T-helper 2 cell (primary cell): ENCODE data around the gene FMNL3.

Source experiments
- DNase-seq, 5 experiments: peaks; one replicate each; pipeline versions ENCODE4 v3.0.0 to v3.0.0-alpha.2; 2012 to 2022

Gene FMNL3

DNA sequence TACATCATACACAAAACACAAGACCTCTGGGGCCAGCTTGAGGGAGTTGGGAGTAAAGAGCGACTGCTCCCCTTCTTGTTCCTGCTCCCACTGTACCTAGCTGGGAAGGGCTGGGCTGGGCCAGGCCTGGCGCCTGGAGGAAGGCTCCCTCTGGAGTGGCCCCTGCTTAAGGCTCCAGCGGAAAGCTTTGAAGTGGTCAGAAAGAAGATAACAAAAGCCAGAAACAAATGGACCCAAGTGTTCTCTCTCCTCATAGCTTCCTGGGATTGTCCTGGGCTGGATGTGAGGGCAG lies 58.5 kb downstream of the FMNL3 start:
- DNase-seq: no peak

DNA sequence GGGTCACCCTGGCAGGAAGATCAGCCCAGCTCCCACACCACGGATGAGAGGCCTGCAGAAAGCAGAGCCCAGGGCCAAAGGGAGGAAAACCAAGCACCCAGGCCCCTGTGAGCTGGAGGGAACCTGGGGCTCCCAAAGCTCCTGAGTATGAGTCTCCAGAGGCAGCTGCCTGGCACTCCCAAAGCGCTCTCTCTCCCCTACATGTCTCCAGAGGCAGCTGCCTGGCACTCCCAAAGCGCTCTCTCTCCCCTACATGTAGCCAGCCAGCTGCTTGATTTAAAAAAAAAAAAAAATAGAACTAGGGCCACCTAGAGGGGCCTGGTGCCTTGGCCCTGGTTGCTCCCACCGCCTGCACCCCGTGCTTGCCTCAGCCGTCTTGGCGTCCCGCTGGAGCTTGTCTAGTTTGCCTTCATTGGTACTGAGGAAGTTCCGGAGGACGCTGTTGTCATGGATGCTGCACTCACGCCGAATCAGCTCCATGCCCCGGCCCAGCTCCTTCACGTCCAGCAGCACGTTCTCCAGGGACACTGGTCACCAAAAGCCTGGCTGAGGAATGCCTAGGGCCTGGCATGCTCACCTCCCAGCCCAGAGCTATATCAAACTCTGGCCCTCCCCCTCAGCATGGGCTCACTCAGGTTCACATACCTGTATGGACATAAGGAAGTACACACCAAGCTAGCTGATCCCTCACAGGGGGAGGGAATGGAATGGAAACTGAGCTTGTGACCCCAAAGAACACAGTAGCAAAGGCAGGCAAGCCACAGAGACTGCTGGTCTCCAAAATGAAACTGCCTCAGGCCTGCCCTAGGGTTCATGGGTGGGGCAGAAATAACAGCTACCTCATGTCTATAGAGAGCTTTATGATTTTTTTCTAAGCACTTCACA lies 59.1 kb downstream of the FMNL3 start:
- DNase-seq: peak in 1 of 5 experiments; percentile 13

DNA sequence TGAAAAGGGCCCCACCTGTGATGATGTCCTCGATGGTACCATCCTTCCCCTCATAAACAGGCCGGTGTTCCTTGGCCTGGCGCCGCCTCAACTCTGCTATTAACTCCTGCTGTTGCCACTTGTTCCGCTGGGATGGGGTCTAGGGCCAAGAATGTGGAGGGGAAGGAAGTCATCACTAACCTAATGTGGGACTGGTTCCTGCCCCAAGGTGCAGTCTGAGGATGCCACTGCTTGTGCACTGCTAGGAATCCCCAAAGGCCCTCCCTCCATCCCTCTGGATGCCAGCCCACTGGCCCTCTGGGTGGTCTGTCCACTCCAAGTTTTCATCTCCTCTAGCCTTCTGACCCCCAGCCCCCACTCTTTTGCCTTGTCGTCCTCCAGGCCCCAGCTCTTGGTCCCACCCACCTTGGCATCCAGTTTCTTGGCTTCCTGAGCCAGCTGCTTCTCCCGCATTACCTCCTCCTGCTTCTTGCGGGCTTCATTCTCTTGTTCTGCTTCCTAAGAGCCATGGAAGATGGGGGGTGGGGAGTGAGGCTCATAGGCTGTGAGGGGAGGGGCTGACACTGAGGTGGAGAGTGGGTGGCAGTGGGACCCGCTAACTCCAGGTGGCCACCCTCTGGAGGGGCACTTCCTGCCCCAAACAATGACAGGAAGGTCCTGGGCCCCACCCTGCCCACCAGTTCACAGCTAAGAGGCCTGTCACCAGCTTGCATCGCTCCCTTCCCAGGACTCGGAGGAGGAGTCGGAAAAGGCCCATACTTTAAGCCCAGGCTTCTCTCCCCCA lies 60.1 kb downstream of the FMNL3 start:
- DNase-seq: no peak

DNA sequence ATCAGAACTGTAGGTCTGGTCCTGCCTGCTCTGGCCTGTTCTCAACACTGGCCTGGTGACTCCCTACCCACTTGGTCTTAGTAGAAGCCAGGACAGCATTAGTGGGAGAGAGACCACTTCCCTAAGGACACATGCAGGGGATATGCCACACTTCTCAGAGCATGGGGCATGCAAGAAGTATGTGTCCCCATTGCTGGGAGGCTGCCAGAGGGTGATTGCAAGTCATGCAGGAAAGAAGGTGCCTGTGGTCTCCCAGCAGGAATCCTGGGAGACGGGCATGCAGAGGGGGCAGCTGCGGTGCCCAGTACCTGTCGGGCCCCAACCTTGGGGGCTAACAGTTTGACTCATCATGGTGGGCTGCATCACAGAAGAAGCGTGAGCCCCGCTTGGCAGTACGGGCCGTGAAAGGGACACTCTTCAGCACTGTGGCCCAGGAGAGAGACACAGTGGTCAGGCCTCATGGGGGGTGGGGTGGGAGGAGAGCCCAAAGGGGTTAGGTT lies 60.8 kb downstream of the FMNL3 start:
- no peak for DNase-seq

DNA sequence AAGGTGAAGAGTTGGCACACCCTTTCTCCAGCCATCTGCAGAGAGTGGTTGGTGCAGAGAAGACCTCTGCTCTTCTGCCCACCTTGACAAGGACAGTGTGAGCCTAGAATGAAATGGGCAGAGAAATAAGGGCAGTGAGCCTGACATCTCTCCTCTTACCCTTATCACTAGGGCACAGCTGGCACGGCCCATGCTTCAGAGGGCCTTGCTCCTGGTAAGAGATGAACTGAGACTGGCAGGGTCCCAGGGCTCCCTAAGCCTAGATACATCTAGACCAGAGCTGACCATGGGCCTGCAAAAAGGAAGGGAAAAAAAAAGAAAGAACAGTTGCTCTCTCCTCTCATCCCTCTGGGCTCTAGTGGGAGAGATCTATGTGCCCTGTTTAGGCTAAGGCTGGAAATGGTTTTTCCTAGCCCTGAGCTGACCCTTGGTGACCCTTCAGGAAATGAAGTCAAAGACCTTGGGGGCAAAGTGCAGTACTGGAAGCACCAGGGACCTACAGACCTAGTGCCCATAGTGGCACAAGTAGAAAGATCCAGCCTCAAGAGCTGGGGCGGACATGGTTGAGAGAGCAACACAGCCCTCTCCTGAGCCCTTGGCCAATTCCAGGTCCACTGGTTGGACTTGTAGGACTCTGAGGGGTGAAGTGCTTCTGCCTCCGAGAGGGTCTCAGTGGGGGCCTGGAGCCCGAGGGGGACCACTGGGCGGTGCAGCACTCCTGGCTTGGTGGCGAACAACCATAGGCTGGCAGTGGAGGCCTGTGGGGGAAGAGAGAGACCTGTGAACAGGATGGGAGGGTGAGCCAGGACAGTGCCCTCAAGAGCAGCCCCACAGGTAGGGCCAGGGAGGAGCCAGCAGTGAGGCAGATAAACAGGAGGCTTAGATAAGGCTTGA lies 61.8 kb downstream of the FMNL3 start:
- no peak for DNase-seq

DNA sequence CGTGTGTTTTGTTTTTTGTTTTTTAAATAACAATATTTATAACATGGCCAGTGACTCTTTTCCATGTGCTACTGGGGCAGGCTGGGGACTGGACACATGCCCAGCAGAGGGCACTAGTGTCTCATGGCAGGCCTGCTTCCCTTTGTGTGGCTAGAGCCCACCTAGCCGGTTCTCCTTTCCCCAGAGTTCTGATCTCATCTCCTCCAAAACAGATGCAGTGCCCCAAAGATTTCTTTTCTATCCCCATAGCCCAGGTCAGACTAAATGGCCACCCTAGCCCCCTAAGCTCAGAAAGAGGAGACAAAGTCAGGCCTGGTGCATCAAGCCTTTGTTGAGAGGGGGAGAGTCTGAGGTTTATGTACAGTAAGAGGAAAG lies 62.6 kb downstream of the FMNL3 start:
- peak; percentile 51 to 80 (median 69) for DNase-seq

DNA sequence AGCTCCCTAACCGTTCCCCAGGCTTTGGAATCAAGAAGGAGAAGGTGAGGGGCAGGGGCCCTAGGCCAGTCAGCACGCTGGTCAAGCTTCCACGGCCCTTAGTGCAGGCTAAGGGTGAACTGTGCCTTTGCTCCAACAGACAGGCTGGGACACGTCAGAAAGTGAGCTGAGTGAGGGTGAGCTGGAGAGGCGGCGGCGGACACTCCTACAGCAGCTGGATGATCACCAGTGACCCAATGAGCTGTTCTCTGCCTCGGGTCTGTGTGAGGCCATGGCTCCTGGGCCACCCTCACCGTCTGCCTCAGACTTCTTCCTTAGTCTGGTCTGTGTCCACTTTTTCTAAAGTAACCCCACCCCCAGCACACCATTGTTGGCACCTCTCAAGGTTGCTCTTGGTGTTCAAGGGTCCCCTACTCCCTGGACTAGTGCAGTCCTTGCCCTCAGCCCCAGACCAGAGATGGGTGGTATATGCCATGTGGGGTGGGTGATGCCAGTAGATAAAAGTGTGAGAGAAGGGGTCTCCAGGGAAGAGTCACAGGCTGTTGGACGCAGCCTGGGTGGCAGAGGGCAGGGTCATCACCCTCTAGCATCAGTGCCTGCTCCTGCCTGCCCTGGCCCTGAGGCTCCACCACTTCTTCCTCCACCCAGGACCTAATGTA lies 63.1 kb downstream of the FMNL3 start:
- no peak for DNase-seq

DNA sequence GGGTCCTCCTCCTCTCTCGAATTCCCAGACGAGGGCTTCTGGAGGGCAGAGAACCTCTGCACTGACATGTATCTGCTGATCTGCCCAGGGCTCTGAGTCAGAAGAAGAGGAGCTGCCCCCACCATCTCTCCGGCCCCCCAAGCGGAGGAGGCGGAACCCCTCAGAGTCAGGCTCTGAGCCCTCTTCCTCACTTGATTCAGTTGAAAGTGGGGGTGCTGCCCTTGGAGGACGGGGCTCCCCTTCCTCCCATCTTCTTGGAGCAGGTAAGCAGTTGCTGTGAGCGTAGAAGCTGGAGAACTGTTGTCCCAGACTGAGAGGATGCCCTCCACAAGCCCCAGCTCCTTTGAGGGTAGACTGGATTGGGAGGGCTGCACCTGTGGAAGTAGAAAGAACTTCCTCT lies 64.1 kb downstream of the FMNL3 start:
- DNase-seq: no peak

DNA sequence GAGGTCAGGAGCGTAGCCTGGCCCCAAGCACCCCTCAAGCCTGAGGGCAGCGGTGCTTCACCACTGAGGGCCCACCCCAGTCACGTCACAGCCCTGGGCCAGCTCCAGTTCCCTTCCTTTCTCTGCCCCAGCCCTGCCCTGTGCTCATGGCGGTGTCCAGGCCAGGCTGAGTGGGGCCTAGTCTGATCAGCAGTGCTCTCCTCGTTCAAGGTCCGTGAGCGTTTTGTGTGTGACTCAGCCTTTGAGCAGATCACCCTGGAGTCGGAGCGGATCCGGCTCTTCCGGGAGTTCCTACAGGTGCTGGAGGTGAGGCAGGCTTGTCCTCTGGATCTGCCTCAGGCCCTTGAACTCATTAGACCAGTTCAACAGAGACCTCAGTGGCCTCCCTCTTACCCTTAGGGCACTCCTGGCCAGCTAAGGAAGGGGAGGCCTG lies 64.8 kb downstream of the FMNL3 start:
- no peak for DNase-seq

DNA sequence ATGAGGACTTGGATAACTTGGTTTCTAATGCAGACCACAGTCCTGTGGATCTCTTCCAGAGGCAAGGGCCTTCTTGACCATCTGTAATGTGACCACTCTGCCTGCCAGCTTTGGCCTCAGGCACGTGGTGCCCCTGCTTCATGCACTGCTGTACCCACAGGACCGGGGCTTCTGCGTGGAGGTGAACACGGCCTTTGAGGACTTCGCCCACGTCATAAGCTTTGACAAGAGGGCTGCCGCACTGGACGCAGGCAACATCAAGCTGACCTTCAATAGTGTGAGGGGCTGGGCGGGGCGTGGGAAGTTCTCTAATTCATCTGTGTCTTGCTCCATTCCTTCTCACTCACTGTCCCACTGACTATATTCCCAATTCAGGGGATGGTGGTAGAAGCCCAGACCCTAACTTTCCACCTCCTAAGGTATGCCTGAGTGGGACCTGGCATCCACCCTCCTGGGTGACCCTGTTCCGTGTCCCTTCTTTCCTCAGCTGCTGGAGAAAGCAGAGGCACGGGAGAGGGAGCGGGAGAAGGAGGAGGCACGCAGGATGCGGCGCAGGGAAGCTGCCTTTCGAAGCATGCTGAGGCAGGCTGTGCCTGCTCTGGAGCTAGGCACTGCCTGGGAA lies 65.3 kb downstream of the FMNL3 start:
- DNase-seq: no peak

DNA sequence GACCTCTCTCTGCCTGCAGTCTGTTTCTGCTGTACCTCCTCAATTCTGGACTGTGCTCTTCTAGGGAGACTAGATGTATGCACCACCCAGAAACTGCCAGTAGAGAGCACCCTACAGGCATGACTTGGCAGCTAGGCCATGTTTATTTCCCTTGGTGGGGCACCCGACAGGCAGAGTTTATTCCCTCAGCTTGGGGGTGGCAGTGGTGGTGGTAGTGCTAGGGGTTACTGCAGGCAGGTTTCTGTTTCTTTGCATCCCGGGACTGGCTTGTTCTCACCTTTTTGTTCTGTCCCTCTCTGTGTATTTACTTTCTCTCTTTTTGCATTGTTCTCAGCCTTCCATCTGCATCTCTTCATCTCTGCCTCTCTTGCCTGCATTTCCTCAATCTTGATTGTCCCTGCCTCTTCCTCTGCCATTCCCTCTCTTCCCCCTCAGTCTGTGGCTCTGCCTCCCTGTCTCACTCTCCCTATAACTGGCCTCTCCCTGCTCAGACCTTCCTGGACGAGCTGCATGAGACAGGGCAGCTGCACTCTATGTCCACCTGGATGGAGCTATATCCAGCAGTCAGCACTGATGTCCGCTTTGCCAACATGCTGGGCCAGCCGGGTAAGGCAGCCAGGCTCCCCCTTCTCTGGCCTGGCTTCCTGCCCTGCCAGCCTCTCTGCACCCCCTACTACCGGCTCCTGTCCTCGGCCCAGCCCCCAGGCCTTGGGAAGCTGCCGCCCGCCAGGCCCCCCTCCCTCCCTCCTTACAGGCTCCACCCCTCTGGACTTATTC lies 70.0 kb downstream of the FMNL3 start:
- peak in 4 of 5 experiments; percentile 19 to 78 (median 33) for DNase-seq

DNA sequence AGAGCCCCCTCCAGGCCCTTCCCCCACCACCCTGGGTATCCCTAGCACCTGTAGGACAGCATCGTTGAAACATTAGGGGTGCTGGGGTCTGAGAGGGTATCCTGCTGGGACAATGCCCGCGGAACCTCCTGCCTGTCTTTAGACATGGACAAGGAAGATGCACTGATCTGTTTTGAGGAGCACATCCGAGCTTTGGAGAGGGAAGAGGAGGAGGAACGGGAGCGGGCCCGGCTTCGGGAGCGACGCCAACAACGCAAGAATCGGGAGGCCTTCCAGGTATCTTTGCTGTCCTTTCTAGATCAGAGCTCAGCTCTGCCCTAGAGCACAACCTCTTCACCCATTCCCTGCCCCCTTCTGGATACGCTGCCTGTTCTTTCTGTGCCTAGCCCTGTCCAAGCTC lies 70.6 kb downstream of the FMNL3 start:
- no peak for DNase-seq

DNA sequence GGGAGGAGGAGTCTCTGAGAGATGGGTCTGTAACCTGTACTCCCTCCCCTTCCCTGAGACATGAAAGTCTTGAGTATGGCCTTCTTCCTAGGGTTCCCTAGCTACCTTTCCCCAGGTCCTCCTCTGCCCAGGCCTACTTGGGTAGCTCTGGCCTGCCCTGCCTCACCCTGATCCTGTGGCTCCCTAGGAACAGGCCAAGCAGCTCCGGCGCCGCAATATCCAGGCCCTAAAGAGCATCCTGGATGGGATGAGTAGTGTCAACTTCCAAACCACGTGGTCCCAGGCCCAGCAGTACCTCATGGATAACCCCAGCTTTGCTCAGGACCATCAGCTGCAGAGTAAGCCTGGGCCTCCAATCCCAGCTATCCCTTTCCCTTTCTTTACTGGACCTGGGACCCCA lies 71.5 kb downstream of the FMNL3 start:
- no peak for DNase-seq

DNA sequence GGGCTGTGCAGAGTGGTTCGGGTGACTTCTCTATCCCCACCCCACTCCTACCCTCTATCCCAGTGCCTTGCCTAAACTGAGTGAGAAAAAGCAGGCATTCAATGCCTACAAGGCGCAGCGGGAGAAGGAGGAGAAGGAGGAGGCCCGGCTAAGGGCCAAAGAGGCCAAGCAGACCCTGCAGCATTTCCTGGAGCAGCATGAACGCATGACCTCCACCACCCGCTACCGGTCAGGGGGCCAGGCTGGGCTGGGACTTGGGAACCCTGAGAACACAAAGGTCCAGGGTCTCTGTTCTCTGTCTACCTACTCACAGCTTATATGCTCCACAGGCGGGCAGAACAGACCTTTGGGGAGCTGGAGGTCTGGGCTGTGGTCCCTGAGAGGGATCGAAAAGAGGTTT lies 72.2 kb downstream of the FMNL3 start:
- no peak for DNase-seq

DNA sequence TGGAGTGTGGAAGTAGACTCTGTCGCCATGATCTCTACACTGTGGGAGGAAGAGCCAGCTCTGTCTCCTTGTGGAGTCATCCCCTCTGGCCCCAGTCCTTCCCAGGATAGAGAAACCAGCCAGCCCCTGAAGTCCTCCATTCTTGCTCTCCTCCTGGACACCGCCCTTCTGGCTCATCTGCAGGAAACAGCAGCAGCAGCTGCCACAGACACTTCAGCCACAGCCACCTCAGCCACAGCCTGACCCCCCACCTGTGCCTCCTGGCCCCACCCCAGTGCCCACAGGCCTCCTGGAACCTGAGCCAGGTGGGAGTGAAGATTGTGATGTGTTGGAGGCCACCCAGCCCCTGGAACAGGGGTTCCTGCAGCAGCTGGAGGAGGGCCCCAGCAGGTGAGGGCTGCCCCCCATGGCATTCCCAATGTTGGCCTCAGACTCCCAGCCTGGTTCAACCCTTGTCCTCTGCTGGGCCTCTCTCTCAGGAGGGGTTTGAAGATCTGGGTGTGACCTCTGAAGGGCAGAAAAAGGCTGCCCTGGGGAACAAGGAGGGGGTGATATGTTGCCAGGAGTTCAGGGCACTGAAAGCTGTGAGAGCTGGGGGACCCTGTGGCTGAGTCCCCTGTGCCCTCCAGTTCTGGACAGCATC lies 73.4 kb downstream of the FMNL3 start:
- no peak for DNase-seq

DNA sequence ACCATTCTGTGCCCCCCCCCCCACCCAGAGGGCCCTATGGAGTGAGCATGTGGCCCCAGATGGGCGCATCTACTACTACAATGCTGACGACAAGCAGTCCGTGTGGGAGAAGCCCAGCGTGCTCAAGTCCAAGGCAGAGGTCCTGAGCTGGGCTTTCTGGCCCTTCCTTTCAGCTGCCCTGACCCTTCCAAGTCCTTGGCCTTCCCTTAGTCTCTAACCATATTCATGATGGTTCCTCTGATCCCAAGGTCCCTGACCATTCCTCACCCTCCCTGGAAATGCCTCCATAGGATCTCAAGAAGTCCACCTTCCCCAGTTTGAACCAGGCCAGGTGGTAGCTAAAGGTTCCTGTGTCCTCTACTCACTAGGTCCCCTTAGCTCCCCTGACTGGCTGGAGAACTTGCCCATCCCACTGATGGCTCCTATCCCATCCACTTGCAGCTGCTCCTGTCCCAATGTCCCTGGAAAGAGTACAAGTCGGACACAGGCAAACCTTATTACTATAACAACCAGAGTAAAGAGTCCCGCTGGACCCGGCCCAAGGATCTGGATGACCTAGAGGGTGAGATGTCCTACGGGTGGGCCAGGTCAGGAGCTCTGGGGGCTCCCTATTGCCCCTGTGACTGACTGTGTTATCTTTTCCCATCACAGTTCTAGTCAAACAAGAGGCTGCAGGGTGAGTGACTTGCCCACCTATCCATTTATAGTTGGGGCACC lies 74.1 kb downstream of the FMNL3 start:
- DNase-seq: no peak

DNA sequence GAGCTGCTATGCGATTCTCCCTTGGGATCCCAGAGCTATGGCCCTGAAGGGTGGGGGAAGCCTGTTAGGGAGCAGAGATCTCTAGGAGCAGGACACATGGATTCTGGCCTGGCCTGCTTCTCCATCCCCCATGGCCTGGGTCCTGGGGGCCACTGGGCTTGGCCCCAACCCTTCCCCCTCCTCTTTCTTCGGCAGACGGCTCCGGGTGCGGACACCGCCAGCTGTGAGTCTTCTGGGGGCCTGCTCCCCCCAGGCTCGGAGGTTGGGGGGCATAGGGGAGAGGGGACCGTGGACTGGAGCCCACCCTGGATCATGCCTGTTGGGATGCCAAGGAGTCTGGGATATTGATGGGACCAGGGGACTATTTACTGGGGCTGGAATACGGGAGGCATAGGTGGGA lies 74.8 kb downstream of the FMNL3 start:
- no peak for DNase-seq

DNA sequence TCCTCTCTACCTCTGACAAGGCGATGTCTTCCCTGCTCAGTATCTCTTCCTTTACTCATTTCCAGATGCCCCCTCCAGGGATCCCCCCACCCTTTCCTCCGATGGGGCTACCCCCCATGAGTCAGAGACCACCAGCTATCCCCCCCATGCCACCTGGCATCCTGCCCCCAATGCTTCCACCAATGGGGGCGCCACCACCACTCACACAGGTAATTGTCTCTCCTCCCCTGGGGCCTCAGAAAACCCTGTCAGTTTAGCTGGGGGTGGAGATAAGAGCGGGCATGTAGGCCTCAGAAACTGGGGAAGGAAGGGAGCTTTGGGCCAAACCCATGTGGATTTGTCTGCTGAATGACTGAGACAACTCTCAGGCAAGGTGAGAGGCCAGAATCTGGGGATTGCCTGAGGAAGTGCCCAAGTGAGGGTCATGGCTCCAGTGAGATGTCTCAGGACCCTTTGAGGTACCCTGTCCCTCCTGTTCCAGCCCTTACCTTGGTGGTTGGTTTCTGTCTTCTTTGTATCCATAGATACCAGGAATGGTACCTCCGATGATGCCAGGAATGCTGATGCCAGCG lies 75.8 kb downstream of the FMNL3 start:
- DNase-seq: no peak

DNA sequence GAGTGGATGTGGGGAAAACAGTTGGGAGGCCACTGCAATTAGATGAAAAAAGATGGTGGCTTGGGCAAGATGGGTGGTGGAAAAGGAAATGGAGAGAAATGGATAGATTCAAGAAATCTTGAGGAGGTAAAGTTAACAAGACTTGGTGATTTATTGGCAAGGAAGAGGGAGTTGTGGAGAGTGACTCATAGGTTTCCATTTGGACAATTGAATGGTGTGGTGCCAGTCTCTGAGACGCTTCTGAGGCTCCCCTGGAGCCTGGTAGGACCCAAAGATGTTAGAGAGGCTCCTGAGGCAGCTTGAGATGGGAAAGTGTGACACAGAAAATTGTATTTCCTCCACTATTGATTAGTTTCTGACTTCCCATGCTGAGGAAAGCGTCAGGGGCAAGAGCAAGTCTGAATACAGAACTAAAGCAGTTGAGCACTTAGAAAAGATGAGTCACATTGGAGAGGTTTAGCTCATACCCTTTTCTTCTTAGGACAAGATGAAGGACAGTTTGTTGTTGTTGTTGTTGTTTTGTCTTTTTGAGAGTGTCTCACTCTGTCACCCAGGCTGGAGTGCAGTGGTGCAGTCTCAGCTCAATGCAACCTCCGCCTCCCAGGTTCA lies 79.3 kb downstream of the FMNL3 start:
- DNase-seq: no peak
